ENCODE measurements around the gene RSPH1.

DNA sequence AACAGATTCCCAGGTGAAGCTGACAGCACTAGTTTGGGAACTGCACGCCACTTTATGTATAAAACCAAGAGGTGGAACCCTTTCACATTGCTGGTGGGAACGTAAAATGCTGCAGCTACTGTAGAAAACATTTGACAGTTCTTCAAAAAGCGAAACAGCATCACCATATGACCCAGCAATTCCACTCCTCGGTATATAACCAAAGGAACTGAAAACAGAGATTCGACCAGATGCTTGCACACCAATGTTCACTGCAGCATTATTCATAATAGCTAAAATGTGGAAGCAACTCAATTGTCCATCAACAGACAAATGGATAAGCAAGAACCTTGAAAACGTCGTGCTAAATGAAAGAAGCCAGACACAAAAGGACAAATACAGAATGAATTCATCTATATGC, 17.5 kb downstream of the RSPH1 start:
- no peak for TF ChIP-seq POLR2A (IDR thresholded peaks at IDR 0.05)
- TF ChIP-seq, protein P1, sequence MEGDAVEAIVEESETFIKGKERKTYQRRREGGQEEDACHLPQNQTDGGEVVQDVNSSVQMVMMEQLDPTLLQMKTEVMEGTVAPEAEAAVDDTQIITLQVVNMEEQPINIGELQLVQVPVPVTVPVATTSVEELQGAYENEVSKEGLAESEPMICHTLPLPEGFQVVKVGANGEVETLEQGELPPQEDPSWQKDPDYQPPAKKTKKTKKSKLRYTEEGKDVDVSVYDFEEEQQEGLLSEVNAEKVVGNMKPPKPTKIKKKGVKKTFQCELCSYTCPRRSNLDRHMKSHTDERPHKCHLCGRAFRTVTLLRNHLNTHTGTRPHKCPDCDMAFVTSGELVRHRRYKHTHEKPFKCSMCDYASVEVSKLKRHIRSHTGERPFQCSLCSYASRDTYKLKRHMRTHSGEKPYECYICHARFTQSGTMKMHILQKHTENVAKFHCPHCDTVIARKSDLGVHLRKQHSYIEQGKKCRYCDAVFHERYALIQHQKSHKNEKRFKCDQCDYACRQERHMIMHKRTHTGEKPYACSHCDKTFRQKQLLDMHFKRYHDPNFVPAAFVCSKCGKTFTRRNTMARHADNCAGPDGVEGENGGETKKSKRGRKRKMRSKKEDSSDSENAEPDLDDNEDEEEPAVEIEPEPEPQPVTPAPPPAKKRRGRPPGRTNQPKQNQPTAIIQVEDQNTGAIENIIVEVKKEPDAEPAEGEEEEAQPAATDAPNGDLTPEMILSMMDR (IDR thresholded peaks at IDR 0.05) = no peak
- TF ChIP-seq POLR2AphosphoS5 (IDR thresholded peaks at IDR 0.05) = no peak
- TF ChIP-seq EP300 (IDR thresholded peaks at IDR 0.05) = no peak

Data from gastroesophageal sphincter (tissue), 3 donors.